GM21381 (cell line): ENCODE data around the gene WDR35.

Experiments used
- ATAC-seq: cut with Tn5 transposase; IDR thresholded peaks from one replicate; pipeline ENCODE4 v1.9.1; 2021; ENCODE audit warnings: mild to moderate bottlenecking, moderate library complexity; ENCODE audit not compliant: unreplicated experiment

Gene WDR35

DNA sequence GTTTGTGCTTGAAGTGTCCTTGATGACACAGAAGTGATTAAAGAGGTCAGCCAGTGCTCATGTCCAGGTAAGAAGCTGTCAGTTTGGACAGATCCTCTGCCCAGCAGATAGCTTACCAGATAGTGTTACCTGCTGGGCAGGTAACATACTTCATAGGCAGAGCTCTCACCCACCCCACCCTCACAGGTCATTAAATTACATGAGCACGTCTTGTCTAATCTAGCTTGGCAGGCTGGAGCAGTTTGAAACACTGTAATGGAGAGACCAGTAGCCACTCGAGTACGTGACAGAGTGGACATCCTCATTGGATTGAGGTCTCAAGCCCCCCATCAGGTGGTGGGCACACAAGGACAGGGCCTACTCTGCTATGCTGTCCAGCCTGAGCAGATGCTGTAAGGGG, 115.2 kb downstream of the WDR35 start:
- ATAC-seq, result no peak

DNA sequence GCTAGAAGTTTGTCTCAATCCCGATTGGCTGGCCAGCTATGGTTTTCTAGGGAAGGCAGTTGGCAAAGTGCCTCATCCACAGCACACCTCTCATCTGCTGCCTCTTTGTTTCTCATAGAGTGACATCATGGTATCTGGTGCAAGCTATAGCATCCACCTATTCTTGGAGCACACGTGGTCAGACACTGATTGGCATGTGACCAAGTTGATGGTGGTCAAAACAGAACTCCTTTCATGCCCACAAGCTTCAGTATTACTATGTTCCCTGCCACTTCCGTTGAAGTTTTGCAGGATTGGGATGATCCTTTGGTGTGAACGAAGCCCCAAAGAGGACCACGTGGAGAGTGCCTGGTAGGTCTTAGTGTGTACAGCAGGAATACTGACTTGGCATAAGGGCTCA, 116.9 kb downstream of the WDR35 start:
- no peak for ATAC-seq

DNA sequence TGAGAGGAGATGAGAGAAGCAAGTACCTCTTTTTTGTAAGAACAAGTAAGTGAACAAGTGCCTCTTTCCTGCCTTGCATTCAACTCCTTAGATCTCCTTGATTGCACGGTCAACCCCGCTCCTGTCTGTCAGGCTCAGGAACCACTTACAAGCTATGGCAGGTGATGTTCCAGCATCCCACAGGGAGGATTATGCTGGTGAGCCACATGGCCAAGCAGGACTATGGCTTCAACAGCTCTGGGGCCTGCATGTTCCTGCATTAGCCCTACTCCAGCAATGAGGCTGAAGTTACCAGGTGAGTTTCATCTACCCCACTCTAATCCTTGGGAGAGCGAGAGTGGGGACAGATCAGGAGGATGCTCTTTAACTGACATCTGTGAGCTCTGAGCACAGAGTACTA, 117.6 kb downstream of the WDR35 start:
- ATAC-seq, result no peak

GRCh38 chr2:19871836-19872235, 118.1 kb downstream of the WDR35 start:
- ATAC-seq, result no peak

DNA sequence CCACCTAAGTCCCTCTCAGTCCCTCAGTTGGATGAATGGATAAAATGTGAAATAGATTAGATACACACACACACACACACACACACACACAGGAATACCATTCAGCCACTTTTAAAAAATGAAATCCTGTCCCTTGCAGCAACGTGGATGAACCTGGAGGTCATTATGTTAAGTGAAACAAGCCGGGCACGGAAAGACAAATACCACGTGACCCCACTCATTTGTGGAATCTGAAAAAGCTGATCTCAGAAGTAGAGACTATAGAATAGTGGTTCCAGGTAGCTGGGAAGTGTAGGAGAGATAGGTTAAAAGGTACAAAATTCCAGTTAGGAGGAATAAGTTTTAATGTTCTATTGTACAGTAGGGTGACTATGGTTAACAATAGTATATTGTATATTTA, 119.1 kb downstream of the WDR35 start:
- ATAC-seq, result no peak

DNA sequence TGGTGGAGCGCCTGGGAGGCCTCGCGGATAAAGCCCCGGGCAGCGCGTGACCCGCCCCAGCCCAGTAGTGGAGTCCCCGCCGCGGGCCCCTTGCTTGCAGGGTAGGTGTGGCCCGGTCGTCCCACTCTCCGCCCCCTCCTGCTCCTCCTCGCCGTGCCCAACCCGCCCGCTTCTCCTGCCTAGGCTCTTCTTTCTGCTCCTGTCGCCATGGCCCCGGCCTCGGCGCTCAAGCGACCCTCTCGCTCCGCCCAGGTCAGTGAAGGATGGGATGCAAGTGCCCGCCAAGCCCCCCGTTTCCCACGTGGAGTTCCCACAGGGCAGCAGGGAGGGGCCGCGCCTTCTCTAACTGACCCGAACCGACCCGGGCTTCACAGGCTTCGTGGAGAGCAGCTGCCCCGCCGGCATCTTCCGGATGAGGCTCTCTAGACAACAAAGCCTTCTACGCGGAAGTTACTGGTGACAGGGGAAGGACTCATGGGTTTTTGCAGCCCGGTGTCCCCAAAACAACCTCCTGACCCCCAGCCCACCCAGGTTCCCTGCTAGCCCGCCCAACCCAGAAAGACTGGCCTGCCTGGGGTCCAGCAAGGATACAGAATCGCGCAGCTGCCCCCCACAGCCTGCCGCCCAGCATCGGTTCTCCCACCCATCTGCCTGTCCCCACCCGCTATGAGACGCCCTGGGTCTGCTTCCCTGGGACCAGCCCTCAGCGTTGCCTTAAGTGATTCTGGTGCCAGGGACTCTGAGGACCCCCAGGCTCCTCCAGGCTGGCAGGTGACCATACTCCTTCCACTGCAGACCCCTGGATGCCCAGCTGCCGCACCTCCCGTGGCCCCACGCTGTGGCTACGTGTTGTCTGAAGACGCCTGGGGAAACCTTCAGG, 121.0 kb downstream of the WDR35 start:
- peak; percentile 72 for ATAC-seq

- no peak for ATAC-seq
Observed at GRCh38 chr2:19868224-19868623, 121.7 kb downstream of the WDR35 start.

- ATAC-seq, result no peak
Observed at GRCh38 chr2:19866771-19867170, 123.1 kb downstream of the WDR35 start.

- no peak for ATAC-seq
Observed at GRCh38 chr2:19865151-19865550, 124.8 kb downstream of the WDR35 start.

DNA sequence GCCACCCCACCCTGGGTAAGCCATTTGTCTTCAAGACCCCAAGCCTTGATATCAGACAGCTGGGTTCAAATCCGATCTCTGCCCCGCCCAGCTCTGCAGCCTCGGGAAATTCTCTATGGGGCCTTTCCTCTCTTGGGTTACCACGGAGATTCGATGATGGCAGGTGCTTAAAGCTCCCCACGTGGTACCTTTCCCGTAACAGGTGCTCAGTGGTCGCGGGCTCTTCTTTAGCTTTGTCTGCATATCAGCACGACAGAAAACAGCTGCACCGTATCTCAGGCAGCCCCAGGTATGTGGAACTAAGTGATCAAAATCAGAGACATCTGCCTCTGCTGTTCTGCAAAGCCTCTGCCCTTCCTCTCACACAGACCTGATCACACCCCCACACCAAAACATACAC, 125.5 kb downstream of the WDR35 start:
- no peak for ATAC-seq

DNA sequence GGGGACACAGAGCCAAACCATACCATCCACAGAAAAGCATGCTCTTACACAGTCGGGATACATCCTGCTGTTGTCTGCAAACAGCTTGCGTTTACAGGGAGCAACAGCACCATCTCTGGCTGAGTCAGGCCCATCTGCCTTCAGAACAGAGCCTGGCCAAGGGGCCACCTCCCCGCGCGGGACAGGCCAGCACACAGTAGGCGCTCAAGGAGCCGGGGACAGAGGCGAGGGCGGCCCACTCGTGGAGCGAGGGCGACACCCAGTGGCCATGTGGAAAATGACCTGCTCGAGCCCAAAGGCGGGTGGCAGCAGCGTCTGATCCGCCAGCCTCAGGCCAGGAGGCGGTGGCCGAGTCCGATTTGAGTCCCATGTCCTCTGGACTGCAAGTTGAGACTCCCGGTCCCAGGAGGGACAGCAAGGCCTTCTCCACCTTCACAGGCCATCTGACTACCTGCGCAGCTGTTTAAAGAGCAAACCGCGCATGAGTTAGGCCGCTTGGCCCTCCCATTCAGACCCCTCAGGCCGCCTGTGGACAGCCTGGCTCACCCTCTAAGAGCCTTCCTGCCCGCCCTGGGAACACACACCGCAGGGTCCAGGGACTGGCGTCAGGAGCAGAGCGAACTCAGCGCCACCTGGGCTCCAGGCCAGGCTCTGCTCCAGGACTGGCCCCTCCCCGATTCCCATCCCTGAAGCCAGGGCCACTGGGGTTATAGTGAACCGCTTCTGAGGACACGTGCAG, 126.4 kb downstream of the WDR35 start:
- peak; percentile 68 for ATAC-seq

DNA sequence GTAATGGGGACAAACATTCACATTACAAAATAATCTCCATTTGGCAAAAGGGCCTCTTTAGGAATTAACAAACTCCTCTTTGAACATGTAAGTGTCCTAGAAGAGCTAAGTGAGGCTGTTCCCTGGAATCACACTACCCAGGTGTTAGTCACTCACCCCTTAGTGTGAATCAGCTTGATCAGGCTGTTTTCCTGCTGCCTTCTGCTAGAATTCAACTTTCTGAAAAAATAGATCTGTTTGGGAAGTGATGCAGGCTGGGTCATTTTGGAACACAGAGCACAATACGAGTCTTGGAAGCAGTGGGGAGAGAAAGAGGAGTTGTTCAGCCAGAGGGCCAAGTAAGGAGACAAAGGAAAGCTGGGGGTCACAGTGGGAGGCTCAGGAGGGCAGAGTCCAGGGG, 128.1 kb downstream of the WDR35 start:
- ATAC-seq, result no peak
